Panc1 (cell line): ENCODE measurements around the gene LMAN2L. TPM values are rescaled to one million over a fixed set of nuclear protein-coding genes. Genes with fewer than 3 reads are reported as not detected.

Experiments used
- ATAC-seq: fragments of 200-7000 bp; cut with Tn5 transposase; 2 replicates; pipeline ENCODE4 v1.9.1; 2020; ENCODE audit warnings: mild to moderate bottlenecking, moderate library complexity
- BruUV-seq: library from RNA; stranded (reverse); fragments of 400-500 nt; replicated peaks from 2 replicates; lab custom pipeline; 2021; lab: Mats Ljungman, UMichigan
- CTCF ChIA-PET: fragments of 300-600 bp; sonication (Branson Sonifier 250); formaldehyde crosslinking; loops from one replicate; lab custom pipeline; 2022; ENCODE audit warnings: antibody characterized with exemption; lab: Charles Lee
- POLR2A ChIA-PET: fragments of 300-600 bp; sonication (Branson Sonifier 250); formaldehyde crosslinking; loops from one replicate; lab custom pipeline; 2022; ENCODE audit warnings: antibody characterized with exemption; lab: Charles Lee
- DNase-seq: peaks from one replicate; pipeline ENCODE4 v3.0.0-alpha.2; 2010; ENCODE audit warnings: low read depth, low spot score
- H3K27ac ChIP-seq: 2 replicates; pipeline ENCODE4 v1.5.1; 2011; ENCODE audit warnings: mild to moderate bottlenecking, low read length, inconsistent platforms
- H3K27me3 ChIP-seq: fragments of 200-500 bp; sonication (Bioruptor generic); 2 replicates; pipeline ENCODE4 v1.6.0; 2014; ENCODE audit warnings: low read length, inconsistent platforms; ENCODE audit not compliant: control insufficient read depth, insufficient read depth
- H3K36me3 ChIP-seq: fragments of 200-500 bp; sonication (Bioruptor generic); 2 replicates; pipeline ENCODE4 v1.5.1; 2014; ENCODE audit warnings: inconsistent platforms, mild to moderate bottlenecking, low read length, moderate library complexity; ENCODE audit not compliant: control insufficient read depth, insufficient read depth
- H3K4me1 ChIP-seq: 2 replicates; pipeline ENCODE4 v1.5.1; 2011; ENCODE audit warnings: inconsistent platforms, mild to moderate bottlenecking, low read length, moderate library complexity; ENCODE audit not compliant: control insufficient read depth, insufficient read depth
- H3K4me3 ChIP-seq, 2 experiments: 2 replicates each; pipeline ENCODE4 v1.5.1; 2011 to 2012; ENCODE audit warnings: low read depth in 2 of 2, low read length in 2 of 2, mild to moderate bottlenecking in 2 of 2, inconsistent platforms in 1 of 2, moderate library complexity in 1 of 2
- H3K9me3 ChIP-seq: fragments of 200-500 bp; sonication (Bioruptor generic); 2 replicates; pipeline ENCODE4 v1.5.1; 2014; ENCODE audit warnings: low read depth, mild to moderate bottlenecking, inconsistent platforms, low read length, moderate library complexity; ENCODE audit not compliant: control insufficient read depth, insufficient read depth
- CTCF ChIP-seq: fragments of 450-650 bp; IDR thresholded peaks from 2 replicates; pipeline ENCODE4 v1.5.1; 2017; ENCODE audit warnings: mild to moderate bottlenecking
- POLR2AphosphoS5 ChIP-seq: IDR thresholded peaks from 2 replicates; pipeline ENCODE4 v1.6.1; 2012; ENCODE audit warnings: mild to moderate bottlenecking, low read depth, low read length, moderate library complexity
- REST ChIP-seq, 2 experiments: IDR thresholded peaks; 2 replicates each; pipeline ENCODE4 v1.6.1; 2011 to 2012; ENCODE audit warnings: low read depth in 2 of 2, control low read depth in 1 of 2, low read length in 1 of 2, mild to moderate bottlenecking in 1 of 2, moderate library complexity in 1 of 2; ENCODE audit not compliant: insufficient read depth in 1 of 2
- SIN3A ChIP-seq: IDR thresholded peaks from 2 replicates; pipeline ENCODE4 v1.6.1; 2012; ENCODE audit warnings: low read depth, mild to moderate bottlenecking, low read length, moderate library complexity, borderline replicate concordance; ENCODE audit not compliant: insufficient read depth
- TCF7L2 ChIP-seq: IDR thresholded peaks from 2 replicates; pipeline ENCODE4 v1.6.1; 2011; ENCODE audit warnings: mild to moderate bottlenecking, low read depth, low read length, inconsistent platforms
- in situ Hi-C: cut with HindIII; loops from 2 replicates; pipeline ENCODE4 v1.10.0; 2016; ENCODE audit warnings: low sequenced_read_pairs, low pct_unique_long_range_greater_than_20kb
- intact Hi-C: fragments of 100-400 bp; cut with micrococcal nuclease; formaldehyde crosslinking; loops from one replicate; pipeline ENCODE4 v1.10.0; 2022; ENCODE audit not compliant: unreplicated experiment
- total RNA-seq: library from RNA; stranded (reverse); gene quantifications from one replicate; pipeline ENCODE4 v1.2.1, GENCODE V29; 2021; ENCODE audit not compliant: unreplicated experiment

LMAN2L gene
- total RNA-seq, 1 experiment from 2014 or later = 31.5 TPM

DNA sequence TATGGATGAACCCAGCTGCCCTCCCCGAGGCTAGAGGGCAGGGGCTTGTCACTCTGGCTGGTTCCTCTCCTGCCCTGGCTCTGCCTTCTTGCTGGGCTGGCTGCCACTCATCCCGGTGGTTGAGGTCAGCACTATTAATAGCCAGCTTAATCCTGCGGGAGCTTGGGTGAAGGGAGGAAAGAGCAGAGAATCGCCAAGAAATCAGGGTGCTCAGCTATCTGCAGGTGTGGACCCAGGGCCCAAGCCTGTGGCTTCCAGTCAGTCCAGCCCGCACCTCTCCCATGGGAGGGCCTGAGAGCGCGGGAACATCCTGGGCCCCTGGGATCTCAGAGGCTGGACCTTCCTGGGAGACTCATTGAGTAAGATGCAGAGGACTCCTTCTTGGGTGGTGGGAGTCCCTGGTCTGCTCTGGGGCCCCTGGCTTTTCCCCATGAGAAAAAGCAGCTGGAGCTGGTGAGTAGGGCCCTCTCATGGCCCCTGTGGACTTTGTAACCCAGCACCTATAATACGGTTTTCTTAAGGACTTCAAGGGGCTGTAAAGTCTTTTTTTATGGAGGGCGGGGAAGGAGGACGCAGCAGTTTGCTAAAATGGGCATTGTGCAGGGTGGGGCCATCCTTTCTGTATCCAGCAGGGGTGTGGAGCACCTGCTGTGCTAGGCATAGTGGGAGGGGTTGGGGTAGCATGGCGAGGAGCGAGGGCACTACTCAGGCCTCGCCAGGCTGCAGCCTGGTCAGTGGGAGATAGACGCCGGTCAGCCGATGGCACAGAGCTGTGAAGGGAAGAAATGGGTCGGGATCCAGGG is 48.8 kb upstream of the LMAN2L start:
- H3K4me1 ChIP-seq = peaks cover 29% of the 10 kb centered on the region
- intact Hi-C loops (no loop called here), in situ Hi-C loops (no loop called here)
- POLR2A ChIA-PET = no interaction called here
- no peak for TF ChIP-seq SIN3A
- TF ChIP-seq REST (IDR thresholded peaks at IDR 0.05; ENCODE audit: insufficient read depth in 1 of 2, low read depth in 2 of 2, low read length in 1 of 2) = no peak
- no peak for TF ChIP-seq CTCF
- no peak for TF ChIP-seq TCF7L2
- no peak for TF ChIP-seq POLR2AphosphoS5
- no peak for DNase-seq
- peak; percentile 56 for ATAC-seq
- no peak overlapping the region for H3K4me3 ChIP-seq
- CTCF ChIA-PET = interaction anchor here (0.6 to 0.7 kb wide), 2 partner anchors 10 to 23 kb away, joined by 4 to 7 read pairs; no protein-coding TSS in a partner anchor
- H3K27ac ChIP-seq = peak overlapping the region; percentile 7; the same call in 1 of the 2 replicates
- no peaks in the 10 kb centered on the region for H3K36me3 ChIP-seq
- no peaks in the 10 kb centered on the region for H3K27me3 ChIP-seq
- BruUV-seq = no TSS peak
- H3K9me3 ChIP-seq = no peaks in the 10 kb centered on the region

- POLR2A ChIA-PET = no interaction called here
- Histone ChIP-seq H3K27me3 (no peaks in the 10 kb centered on the region), H3K36me3 (no peaks in the 10 kb centered on the region), H3K4me3 (no peak overlapping the region), H3K9me3 (no peaks in the 10 kb centered on the region), H3K27ac (no peak overlapping the region), H3K4me1 (peaks cover 38% of the 10 kb centered on the region)
- BruUV-seq = no TSS peak
- DNase-seq = no peak
- TF ChIP-seq TCF7L2 (no peak), POLR2AphosphoS5 (no peak), REST (IDR thresholded peaks at IDR 0.05; ENCODE audit: insufficient read depth in 1 of 2, low read depth in 2 of 2, low read length in 1 of 2) (no peak), CTCF (no peak), SIN3A (no peak)
- intact Hi-C loops = no loop called here
- CTCF ChIA-PET = no interaction called here
- in situ Hi-C loops = no loop called here
- no peak for ATAC-seq
Measured at GRCh38 chr2:96787411-96787810, 47.5 kb upstream of the LMAN2L start.
